ENCODE measurements around the gene SARNP.
A peak's percentile ranks its signal among the peaks of the same experiment; 100 is the strongest.

SARNP gene

DNA sequence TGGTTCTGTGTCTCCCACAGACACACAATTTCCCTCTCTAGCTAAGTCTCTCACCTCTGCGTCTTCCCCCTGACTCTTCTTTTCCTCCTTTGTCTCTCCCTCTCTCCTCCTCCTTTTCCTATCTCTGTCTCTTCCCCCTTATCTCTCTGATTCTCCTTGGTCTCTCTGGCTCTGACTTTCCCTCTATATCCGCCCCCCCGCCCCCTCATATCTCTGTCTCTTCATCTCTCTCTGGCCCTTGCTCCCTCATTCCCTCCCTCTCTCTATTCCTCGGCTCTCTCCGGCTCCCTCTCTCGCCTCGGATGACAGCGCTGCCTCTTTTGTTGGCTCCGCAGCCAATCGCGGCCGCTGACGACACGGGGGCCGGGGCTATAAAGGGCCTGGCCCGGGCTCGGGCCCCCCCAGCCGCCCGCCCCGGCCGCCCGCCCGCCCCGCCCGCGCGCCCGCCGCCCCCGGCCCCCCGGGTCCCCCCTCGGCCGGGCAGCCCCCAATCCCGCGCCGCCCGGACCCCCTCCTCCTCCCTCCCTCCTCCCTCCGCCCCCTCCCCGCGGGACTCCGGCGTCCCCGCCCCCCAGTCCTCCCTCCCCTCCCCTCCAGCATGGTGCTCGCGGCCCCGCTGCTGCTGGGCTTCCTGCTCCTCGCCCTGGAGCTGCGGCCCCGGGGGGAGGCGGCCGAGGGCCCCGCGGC lies 74.7 kb downstream of the SARNP start, which contains the start of gene GDF11:
TSS of gene GDF11 (plus strand) at position 404 of the 687 bp plus-strand sequence. CDS start at position 599, 195 bp downstream.
- DNase-seq (ENCODE audit: low read depth in 2 of 2) = peak; percentile 58 to 59

- DNase-seq (ENCODE audit: low read depth in 2 of 2) = no peak
Observed at GRCh38 chr12:55741931-55742680, 75.4 kb downstream of the SARNP start.

DNA sequence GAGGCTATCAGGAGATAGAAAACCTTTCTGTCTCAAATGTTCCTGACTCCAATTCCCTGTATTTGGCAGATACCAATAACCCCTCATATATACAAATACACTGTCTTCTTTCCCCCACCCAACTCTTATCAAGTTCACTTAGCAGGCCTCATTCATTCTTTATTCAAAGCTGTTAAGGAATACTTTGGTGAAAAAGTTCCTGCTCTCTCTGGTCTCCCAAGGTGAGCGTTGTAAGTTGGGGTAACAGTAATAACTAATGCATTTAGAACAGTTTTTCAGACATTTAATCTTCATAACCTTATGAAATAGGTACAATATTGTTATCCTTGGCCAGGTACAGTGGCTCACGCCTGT lies 78.5 kb downstream of the SARNP start:
- DNase-seq (ENCODE audit: low read depth in 2 of 2) = no peak

DNA sequence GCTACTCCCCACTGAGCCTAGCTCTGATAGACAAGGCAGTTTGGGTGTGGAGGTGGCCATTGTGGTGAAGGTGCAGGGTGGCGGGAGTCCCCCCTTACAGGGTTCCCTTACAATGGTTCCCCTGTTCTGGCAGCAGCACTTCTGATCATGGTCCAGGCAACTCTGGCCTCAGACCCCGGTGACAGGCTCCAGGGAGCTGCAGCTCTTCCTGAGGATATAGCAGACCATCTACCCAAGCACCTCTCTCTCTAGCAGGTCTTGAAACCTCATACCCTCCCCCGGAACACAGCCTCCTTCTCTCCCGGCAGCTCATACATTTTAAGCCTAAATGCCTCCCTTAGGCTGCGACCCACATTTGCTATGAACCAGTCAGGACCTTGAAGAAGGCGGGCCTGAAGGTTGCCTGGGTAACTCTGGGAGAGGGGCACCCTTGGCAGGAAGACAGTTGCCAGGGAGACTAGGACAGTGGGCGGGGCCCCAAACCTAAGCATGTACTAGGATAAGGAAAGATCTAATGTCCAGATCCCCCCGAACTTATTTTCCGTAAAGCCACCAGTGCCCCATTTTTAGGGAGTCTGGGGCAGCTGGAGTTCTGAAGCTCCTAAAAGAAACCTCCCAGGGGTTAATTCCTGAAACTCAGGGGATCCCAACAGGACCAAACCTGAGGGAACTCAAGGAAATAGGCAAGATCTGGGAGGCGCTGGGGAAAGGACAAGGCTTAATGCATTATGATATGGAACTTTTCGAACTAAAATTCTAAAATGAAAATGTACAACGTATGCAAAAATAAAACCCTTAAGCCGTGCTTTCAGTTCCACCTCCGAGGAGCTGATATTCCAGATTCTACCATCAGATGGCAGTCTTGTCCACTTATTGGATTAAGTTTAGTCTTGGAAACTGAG lies 79.2 kb downstream of the SARNP start:
- peak; percentile 69 to 73 for DNase-seq (ENCODE audit: low read depth in 2 of 2)

GRCh38 chr12:55737581-55738122 lies 79.9 kb downstream of the SARNP start:
- no peak for DNase-seq (ENCODE audit: low read depth in 2 of 2)

- peak in 1 of 2 donors; percentile 50 for DNase-seq (ENCODE audit: low read depth in 2 of 2)
Observed at GRCh38 chr12:55736780-55737580, 80.5 kb downstream of the SARNP start.

DNA sequence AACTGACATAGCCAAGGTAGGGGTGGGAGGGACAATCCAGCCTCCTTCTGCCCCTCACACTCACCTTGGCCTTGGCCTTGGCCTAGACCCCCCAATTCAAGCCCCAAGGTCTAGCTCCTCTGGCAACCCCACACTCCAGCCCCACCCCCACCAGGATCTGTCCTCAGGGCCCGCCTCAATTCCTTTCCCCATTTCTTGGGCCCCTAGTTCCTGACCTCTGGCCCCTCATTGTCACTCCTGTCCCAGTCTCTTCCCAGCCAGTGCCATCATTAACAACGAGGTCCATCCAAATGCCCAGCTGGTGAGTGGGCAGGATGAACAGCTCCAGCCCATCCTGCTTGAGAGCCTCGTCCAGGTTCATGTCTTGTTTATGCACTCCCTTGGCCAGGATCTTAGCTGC lies 81.4 kb downstream of the SARNP start:
- no peak for DNase-seq (ENCODE audit: low read depth in 2 of 2)

DNA sequence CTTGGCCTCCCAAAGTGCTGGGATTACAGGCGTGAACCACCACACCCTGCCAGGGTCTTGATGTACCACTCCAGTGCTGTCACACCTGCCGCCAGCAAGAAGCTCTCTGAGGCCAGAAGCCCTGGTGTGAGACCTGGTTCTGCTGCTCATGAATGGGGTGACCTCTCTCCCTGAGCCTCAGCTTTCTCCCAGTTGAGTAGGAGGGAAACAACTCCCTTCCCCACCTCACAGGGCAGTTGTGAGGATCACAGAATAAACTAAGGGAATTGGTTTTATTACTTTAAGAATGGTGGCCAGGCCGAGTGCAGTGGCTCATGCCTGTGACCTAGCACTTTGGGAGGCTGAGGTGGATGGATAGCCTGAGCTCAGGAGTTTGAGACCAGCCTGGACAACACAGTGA lies 82.9 kb downstream of the SARNP start:
- DNase-seq (ENCODE audit: low read depth in 2 of 2) = no peak

DNA sequence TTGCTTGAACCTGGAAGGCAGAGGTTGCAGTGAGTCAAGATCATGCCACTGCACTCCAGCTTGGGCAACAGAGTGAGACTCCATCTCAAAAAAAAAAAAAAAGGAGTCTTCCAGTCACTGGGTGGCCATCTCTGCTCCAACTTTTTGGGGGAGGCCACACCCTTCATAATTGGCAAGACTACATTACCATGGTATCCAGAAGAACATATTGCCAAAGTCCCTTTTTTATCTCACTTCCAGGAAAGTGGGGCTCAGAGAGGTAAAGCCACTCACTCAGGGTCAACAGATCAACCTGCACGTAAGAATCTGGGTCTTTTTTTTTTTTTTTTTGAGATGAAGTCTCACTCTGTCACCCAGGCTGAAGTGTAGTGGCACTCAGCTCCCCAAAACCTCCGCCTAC lies 83.7 kb downstream of the SARNP start:
- DNase-seq (ENCODE audit: low read depth in 2 of 2) = no peak

- no peak for DNase-seq (ENCODE audit: low read depth in 2 of 2)
Observed at GRCh38 chr12:55733021-55733555, 84.4 kb downstream of the SARNP start.

- DNase-seq (ENCODE audit: low read depth in 2 of 2) = no peak
Observed at GRCh38 chr12:55732288-55732687, 85.2 kb downstream of the SARNP start.

GRCh38 chr12:55729819-55730818 lies 87.4 kb downstream of the SARNP start:
- no peak for DNase-seq (ENCODE audit: low read depth in 2 of 2)

GRCh38 chr12:55728939-55729818 lies 88.3 kb downstream of the SARNP start, which contains the start of gene CD63:
CD63 (minus strand) TSS chr12:55729009; CDS start chr12:55728341, 668 bp downstream.
- DNase-seq (ENCODE audit: low read depth in 2 of 2) = peak; percentile 78 to 83

DNA sequence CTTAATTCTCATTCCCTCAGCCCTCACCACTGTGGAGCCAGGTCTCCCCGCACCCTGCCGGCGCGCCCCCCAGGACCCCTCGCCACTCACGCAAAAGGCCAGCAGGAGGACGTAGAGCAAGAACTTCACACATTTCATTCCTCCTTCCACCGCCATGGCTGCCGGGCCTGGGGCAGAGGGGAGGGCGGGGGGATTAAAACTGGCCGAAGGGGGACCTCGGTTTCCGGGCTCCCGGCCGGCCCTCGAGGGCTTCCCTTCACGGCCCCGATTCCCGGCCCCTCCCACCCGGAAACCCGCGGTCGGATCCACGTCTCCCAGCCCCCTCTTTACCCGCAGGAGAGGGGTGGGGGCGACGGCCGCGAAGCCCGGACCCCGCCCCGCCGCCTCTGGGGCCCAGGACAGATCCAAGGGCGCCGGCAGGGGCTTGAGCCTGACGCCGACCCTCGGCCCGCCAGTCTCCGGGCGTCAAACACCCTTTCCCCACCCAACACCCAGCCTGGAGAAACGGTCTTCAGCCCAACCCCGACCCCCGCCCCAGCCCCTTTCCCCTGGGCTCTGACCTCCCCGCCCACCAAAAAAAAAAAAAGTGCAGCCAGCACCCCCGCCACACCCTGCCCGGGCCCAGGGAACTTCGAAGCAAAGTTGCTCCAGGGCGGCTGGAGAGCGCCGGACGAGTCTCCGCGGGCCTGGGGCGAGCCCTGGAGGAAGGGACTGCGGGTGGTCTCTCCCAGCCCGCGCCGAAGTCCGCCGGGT lies 89.2 kb downstream of the SARNP start:
- no peak for DNase-seq (ENCODE audit: low read depth in 2 of 2)

- DNase-seq (ENCODE audit: low read depth in 2 of 2) = no peak
Observed at GRCh38 chr12:55727643-55728185, 89.8 kb downstream of the SARNP start.

GRCh38 chr12:55726971-55727370 lies 90.6 kb downstream of the SARNP start:
- DNase-seq (ENCODE audit: low read depth in 2 of 2) = no peak

- DNase-seq (ENCODE audit: low read depth in 2 of 2) = no peak
Observed at GRCh38 chr12:55725556-55725955, 92.0 kb downstream of the SARNP start.

Data from stimulated activated CD8-positive, alpha-beta memory T cell treated with anti-CD3 and anti-CD28 coated beads, Interleukin-15, amount 100 ng/mL, for 48 hours (primary cell).